Frontal cortex (tissue), 4 donors: ENCODE measurements around the gene COL15A1. TPM values are rescaled to one million over a fixed set of nuclear protein-coding genes. Genes with fewer than 3 reads are reported as not detected.
A peak's percentile ranks its signal among the peaks of the same experiment; 100 is the strongest.

ENCODE experiments used
- DNase-seq, 2 donors: peaks; one replicate each; pipeline ENCODE4 v3.0.0; 2012; ENCODE audit warnings: low spot score in 2 of 2
- FAIRE-seq: peaks from 2 replicates; lab custom pipeline; 2012; peaks lifted over from hg19 to GRCh38; lab: Jason Lieb, UNC
- total RNA-seq: library from RNA; depleted of rRNA; stranded (reverse); fragments of >200 nt; gene quantifications from one replicate; pipeline ENCODE4 v1.2.3, GENCODE V29; 2014
- donor health status: control.
- donor health status: control.
- donor health status: control.

COL15A1 gene
- total RNA-seq, 1 donor from 2014 or later: 6.9 TPM

DNA sequence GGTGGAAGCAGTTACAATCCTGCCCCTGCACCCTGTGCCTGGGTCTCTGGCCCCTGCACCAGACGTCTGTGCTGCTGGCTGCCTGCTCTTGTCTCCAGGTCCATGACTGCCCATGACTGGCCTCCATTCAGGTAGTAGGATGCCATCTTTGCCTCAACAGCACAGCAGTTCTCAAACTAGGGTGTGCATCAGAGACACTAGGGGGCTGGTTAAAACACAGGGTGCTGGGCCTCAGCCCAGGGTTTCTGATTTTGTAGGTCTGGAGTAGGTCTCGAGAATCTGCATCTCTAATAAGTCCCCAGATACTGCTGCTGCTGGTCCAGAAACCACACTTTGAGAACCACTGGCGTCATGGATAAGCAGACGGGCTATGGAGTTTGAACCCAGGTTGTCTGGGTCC lies 24.0 kb downstream of the COL15A1 start:
- DNase-seq: no peak
- FAIRE-seq: no peak

- FAIRE-seq (no peak), DNase-seq (no peak)
These were observed 25.1 kb downstream of the COL15A1 start for GRCh38 chr9:98968601-98969337.

DNA sequence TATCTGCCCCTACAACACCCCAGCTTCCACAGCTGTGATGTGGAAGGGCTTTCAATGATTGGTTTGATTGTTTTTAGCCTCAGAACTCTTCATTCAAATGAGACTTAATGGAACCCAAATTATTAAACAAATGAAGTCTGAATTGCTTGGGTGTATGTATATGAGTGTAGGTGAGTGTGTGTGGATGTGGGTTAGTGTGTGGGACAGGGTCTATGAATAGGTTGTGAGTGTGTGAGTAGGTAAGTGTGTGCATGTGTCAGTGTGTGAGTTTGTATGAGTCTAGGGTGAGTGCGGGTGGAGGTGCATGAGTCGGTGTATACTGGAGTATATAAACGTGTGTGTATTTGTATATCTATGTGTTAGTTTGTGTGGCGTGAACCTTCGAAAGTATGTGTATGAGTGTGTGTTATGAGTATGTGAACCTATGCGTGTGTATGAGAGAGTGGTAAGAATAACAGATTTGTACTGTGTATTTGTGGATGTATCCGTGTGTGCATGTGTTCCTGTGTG lies 26.9 kb downstream of the COL15A1 start:
- no peak for FAIRE-seq
- no peak for DNase-seq

GRCh38 chr9:98971168-98971914 lies 27.6 kb downstream of the COL15A1 start:
- FAIRE-seq: no peak

GRCh38 chr9:98971915-98972223 lies 28.2 kb downstream of the COL15A1 start:
- no peak for DNase-seq
- FAIRE-seq: no peak

More at GRCh38 chr9:98971168-98971914, 27.6 kb downstream of the COL15A1 start:
- peak; percentile 54 to 66 for DNase-seq

- FAIRE-seq (no peak), DNase-seq (no peak)
These were observed 29.0 kb downstream of the COL15A1 start for GRCh38 chr9:98972716-98973115.

- FAIRE-seq (no peak), DNase-seq (no peak)
These were observed 29.5 kb downstream of the COL15A1 start for GRCh38 chr9:98973171-98973570.

DNA sequence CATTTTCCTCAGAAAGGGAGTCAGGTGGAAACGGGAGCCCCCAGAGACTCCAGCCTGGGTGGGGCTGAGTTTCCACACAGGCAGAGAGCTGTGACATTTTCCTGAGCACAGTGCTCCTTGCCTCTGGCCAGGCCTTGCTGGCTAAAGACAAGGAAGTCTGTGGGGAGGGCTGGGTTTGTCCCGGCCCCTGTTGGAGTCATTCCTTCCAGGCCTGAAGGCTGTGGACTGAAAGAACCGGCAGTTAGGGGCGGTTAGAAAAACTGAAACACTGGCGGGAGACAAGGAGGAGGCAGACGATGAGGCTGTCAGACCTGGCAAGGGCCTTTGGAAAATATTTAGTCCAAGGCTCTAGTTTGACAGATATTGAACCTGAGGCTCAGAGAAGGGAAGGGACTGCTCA lies 29.9 kb downstream of the COL15A1 start:
- no peak for DNase-seq
- FAIRE-seq: no peak

- no peak for DNase-seq
- no peak for FAIRE-seq
These were observed 30.4 kb downstream of the COL15A1 start for GRCh38 chr9:98974106-98974505.

DNA sequence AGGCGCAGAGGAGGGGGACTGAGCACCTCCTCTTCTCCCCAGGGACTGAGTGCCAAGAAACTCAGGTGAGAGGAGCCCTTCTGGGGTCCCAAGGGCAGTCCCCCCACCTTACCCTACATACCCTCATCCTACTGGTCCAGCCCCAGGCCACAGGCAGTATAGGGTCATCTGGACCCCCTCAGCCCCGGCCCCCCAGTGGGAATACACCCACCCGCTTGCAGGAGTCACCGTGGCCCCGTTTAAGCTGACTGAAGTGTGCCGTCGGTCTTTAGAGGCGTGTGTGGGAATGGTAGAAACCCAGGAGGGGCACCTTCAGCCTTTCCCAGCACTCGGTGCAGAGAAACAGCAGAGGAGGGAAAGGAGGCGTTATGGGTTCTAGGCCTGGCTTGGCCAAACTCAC lies 30.8 kb downstream of the COL15A1 start:
- FAIRE-seq: no peak
- no peak for DNase-seq

DNA sequence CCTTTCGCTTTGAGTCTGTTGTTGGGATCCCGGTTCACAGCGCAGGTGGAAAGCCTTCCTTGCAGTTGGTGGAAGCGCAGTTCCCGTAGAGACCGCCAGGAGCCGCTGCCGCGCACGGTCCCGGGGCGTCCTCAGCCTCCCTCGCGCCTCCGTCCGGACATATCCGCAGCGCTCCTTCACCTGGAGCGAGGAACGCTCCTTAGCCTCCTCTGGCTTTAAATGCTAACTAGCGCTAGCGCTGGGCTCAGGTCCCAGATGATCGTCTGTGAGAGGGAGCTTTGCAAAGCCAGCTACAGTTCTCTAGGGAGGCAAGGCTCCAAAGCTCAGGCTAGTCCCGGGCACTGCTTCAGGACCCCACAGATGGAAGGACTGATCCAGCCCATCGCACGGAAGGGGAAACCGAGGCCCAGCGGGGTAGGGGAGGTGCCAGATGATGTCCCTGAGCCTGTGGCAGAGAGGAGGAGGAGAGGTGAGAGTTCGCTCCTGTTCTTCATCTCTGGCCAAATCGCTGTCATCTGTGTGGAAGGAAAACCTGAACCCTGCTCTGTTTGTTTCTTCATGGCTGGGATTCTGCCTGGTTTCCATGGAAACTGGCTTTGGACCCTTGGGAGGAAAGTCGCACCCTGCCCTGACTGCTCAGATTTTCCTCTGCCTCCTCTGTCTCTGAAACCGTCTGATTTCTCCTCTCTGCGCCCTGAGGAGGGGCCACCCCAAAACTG lies 31.4 kb downstream of the COL15A1 start:
- DNase-seq (peak in 1 of 2 donors; percentile 84), FAIRE-seq (no peak)

DNA sequence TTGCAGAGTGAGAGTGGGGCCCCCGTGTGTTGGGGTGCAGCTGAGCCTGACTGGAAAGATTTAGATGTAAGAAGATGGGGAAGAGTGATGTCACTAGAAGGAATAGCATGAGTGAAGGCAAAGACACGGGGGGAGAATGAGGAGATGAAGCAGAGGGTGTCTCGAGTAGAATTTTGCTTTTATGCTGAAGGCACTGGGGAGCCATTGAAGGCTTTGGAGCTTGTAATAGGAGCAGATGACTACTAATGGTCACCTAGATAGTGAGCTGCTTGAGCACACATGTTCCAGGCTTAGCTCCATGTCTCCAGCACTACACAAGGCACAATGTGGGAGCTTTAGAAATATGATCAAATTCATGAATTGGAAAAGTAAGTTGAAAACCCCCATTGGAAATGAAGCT lies 32.1 kb downstream of the COL15A1 start:
- no peak for FAIRE-seq
- DNase-seq: no peak

- DNase-seq (no peak), FAIRE-seq (no peak)
These were observed 33.6 kb downstream of the COL15A1 start for GRCh38 chr9:98977246-98977714.

DNA sequence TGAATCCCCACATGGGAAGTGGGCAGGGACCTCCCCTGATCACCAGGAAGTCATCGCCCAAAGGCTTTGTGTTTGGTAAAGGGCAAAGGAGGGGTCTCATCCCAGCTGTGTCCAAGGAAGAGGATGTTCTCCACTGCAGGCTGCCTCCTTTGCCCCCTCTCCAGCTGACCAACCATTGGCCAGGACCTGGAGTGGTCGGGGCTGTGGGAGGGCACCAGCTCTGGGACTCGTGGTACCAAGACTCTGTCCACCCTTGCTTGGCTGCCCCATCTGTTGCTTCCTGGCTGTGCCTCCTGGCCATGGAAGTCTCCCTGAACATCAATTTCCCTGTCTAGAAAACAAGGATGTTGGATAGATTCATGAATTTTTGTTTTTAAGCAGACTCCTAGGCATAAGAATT lies 34.1 kb downstream of the COL15A1 start:
- no peak for DNase-seq
- FAIRE-seq: no peak

DNA sequence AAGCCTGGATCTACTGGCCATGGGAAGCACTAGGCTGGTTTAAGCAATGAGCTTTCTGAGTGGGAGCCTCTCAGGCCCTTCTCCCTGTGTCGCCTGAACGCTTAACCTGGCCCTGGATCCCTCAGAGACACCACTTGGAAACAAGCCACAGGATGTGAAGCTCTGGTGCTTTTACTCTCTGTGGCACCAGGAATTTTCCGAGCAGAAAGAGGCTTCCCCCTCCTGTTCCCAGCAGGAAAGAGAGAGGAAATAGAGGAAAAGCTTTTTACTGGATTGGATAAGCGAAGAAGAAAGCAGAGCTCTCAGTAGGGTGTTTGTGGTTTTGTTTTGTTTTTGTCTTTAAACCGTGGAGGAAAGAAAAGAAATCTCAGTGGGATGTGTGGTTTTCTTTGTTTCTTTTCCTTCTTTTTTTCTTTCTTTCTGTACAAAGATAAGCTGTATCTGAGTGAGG lies 34.5 kb downstream of the COL15A1 start:
- DNase-seq (no peak), FAIRE-seq (no peak)

- DNase-seq: no peak
- FAIRE-seq: no peak
These were observed 36.6 kb downstream of the COL15A1 start for GRCh38 chr9:98980291-98980690.

DNA sequence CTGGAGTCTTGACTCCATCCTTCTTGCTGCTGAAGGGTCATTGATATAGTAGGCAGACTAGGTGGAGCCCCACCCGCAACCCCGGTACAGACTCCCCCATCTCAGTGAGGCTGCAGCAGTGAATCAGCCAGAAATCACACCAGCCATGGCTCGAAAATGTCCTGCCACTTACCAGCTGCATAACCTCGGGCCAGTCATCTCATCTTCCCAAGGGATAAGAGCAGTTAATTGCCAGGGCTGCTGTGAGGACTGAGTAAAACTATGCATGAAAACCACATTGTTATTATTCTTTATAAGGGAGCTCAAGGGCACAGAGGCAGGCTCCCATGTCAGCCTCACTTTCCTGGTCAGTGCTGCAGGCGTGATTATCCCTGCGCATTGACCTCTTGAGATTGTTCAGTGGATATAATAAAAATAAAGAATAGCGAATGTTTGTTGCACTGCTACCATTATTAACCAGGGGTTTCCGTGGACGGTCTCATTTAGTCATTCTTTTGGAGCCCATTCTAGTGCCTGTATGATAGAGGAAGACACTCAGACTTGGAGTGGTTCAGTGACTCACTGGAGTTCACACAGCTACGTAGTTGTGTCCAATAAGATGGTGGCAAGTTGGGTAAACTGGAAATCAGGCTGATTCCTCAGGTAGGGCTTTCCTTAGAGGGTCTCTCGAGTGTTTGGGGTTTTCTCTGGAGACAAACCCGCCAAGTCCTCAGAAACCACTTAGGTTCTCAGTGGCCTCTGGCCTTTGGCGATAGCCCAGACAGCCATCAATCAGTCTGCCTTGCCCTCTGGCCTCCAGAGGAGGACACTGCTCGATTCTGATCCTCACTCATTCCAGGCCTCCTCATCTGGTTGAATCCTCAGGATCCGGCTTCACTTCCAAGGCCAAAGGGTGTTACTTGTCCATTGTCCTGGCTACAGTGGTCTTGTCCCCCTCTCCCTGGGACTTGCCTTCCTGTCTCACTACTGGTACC lies 39.9 kb downstream of the COL15A1 start:
- FAIRE-seq (no peak), DNase-seq (no peak)

DNA sequence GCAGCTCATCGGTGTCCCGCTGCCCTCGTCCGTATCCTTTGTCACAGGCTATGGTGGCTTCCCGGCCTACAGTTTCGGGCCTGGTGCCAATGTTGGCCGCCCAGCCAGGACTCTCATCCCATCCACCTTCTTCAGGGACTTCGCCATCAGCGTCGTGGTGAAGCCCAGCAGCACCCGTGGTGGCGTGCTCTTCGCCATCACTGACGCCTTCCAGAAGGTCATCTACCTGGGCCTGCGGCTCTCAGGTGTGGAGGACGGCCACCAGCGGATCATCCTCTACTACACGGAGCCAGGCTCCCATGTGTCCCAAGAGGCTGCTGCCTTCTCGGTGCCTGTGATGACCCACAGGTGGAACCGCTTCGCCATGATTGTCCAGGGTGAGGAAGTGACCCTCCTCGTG lies 41.9 kb downstream of the COL15A1 start:
- DNase-seq (no peak), FAIRE-seq (no peak)

- DNase-seq (no peak), FAIRE-seq (no peak)
These were observed 43.4 kb downstream of the COL15A1 start for GRCh38 chr9:98986866-98987651.
